Esophagus squamous epithelium (tissue), 4 donors: Measurements from ENCODE around the gene EAF1.

Experiments used
- CTCF ChIP-seq, 6 experiments: fragments of 450-650 bp in 4 of 6; fragments of 200-600 bp in 2 of 6; sonication (generic) in 2 of 6; IDR thresholded peaks; one replicate each; pipeline ENCODE4 v1.5.1; 2016 to 2019; ENCODE audit warnings: antibody characterized with exemption in 6 of 6, mild to moderate bottlenecking in 4 of 6, moderate library complexity in 4 of 6
- POLR2A ChIP-seq, 4 donors: fragments of 450-650 bp; IDR thresholded peaks; one replicate each; pipeline ENCODE4 v1.6.1; 2017; ENCODE audit warnings: antibody characterized with exemption in 4 of 4, mild to moderate bottlenecking in 4 of 4, moderate library complexity in 3 of 4

- TF ChIP-seq CTCF (IDR thresholded peaks at IDR 0.05) (no peak), POLR2A (IDR thresholded peaks at IDR 0.05) (no peak)
These were observed 23.4 kb upstream of the EAF1 start for GRCh38 chr3:15403965-15404364.
